Sigmoid colon (tissue), 7 donors: ENCODE results near the gene IL1R2. TPM values are rescaled to one million over a fixed set of nuclear protein-coding genes. Genes with fewer than 3 reads are reported as not detected.

Experiments
- DNase-seq: peaks from one replicate; pipeline ENCODE4 v3.0.0-alpha.2; 2019
- H3K27ac ChIP-seq, 4 donors: fragments of 200-600 bp; sonication (generic); one replicate each; pipeline ENCODE4 v1.5.1; 2016 to 2019; ENCODE audit warnings: mild to moderate bottlenecking in 1 of 4
- H3K27me3 ChIP-seq, 3 donors: fragments of 200-600 bp; sonication (generic); one replicate each; pipeline ENCODE4 v1.5.1; 2019; ENCODE audit warnings: mild to moderate bottlenecking in 1 of 3
- H3K36me3 ChIP-seq, 4 donors: fragments of 200-600 bp; sonication (generic); one replicate each; pipeline ENCODE4 v1.5.1; 2016 to 2019
- H3K4me1 ChIP-seq, 4 donors: fragments of 200-600 bp; sonication (generic); one replicate each; pipeline ENCODE4 v1.5.1; 2017 to 2019
- H3K4me3 ChIP-seq, 4 donors: fragments of 200-600 bp; sonication (generic); one replicate each; pipeline ENCODE4 v1.5.1; 2017 to 2019; ENCODE audit warnings: mild to moderate bottlenecking in 2 of 4, moderate library complexity in 1 of 4
- H3K9me3 ChIP-seq, 4 donors: fragments of 200-600 bp in 3 of 4; sonication (generic) in 3 of 4; one replicate each; pipeline versions ENCODE4 v1.5.1 to v1.6.1; 2013 to 2019
- EP300 ChIP-seq, 4 donors: sonication (generic); formaldehyde crosslinking; IDR thresholded peaks; one replicate each; pipeline ENCODE4 v1.6.1; 2017; ENCODE audit warnings: antibody characterized with exemption in 4 of 4
- POLR2A ChIP-seq, 2 donors: fragments of 450-650 bp; IDR thresholded peaks; one replicate each; pipeline ENCODE4 v1.6.1; 2016; ENCODE audit warnings: antibody characterized with exemption in 2 of 2, mild to moderate bottlenecking in 2 of 2, moderate library complexity in 2 of 2
- POLR2AphosphoS5 ChIP-seq, 4 donors: sonication (generic); formaldehyde crosslinking; IDR thresholded peaks; one replicate each; pipeline ENCODE4 v1.6.1; 2017; ENCODE audit warnings: antibody characterized with exemption in 4 of 4
- WGBS, 2 donors: extraction: QIAGEN DNeasy Blood & Tissue Kit; methylation state at CpG; one replicate each; pipeline ENCODE4 v1.1.7; 2013; 5-methylcytosine and 5-hydroxymethylcytosine counted together
- intact Hi-C: fragments of 100-400 bp; cut with DNase I; formaldehyde crosslinking; loops from one replicate; pipeline ENCODE4 v1.15.1; 2023
- polyA plus RNA-seq, 3 donors: library from polyadenylated mRNA; stranded (reverse); fragments of 200-250 nt; gene quantifications; one replicate each; pipeline ENCODE4 v1.2.3, GENCODE V29; 2013
- total RNA-seq, 4 donors: library from RNA; depleted of rRNA; stranded (reverse); fragments of >200 nt; gene quantifications; one replicate each; pipeline ENCODE4 v1.1.0, GENCODE V29; 2016
- TF ChIP-seq, protein P1 (sequence below), 4 experiments: fragments of 450-650 bp in 3 of 4; fragments of 200-600 bp in 1 of 4; IDR thresholded peaks; one replicate each; pipeline ENCODE4 v1.5.1; 2016 to 2019; ENCODE audit warnings: antibody characterized with exemption in 4 of 4, mild to moderate bottlenecking in 3 of 4, moderate library complexity in 2 of 4
- donor health status: healthy with polysubstance abuse.
- donor health status: Bipolar disorder and iron deficiency.
- donor health status: healthy.

IL1R2 gene
- total and polyA plus RNA-seq, 7 donors = 3.0 to 26.4 (median 15.9) TPM

DNA sequence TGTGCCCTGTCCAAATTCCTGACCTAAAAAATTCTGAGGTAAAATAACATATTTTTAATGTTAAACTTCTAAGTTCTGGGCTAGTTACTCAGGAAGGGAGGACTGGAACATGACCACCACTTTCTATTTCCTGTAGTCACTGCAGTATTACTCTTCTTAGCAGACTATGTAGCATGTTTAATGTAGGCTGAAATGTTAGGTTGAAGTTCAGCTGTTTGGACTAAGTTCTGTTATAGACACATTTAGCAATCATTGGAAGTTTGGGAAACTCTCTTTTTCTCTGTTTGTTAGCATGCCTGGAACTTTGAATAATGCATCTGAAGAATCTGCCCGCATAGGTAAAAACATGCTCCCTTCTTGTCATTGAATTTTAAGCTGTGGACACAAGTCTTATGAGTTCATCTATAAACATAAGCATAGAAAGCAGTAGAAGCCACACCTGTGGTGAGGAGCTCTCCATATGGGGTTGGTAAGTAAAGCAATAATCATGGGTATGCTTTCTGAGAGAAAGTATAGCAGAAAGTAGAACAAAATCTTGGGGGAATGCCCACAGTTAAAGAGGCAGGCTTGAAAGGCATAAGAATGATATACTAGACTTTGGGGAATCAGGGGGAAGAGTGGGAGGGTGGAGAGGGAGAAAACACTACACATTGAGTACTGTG, 52.6 kb downstream of the IL1R2 start:
- intact Hi-C loops = no loop called here
- Histone ChIP-seq H3K27me3 (no peaks in the 10 kb centered on the region), H3K36me3 (no peaks in the 10 kb centered on the region), H3K4me3 (no peak overlapping the region), H3K27ac (no peak overlapping the region), H3K4me1 (peaks cover 0 to 15% (median 7%) of the 10 kb centered on the region in 4 donors), H3K9me3 (no peaks in the 10 kb centered on the region)
- no peak for TF ChIP-seq EP300 (IDR thresholded peaks at IDR 0.05)
- TF ChIP-seq, protein P1, sequence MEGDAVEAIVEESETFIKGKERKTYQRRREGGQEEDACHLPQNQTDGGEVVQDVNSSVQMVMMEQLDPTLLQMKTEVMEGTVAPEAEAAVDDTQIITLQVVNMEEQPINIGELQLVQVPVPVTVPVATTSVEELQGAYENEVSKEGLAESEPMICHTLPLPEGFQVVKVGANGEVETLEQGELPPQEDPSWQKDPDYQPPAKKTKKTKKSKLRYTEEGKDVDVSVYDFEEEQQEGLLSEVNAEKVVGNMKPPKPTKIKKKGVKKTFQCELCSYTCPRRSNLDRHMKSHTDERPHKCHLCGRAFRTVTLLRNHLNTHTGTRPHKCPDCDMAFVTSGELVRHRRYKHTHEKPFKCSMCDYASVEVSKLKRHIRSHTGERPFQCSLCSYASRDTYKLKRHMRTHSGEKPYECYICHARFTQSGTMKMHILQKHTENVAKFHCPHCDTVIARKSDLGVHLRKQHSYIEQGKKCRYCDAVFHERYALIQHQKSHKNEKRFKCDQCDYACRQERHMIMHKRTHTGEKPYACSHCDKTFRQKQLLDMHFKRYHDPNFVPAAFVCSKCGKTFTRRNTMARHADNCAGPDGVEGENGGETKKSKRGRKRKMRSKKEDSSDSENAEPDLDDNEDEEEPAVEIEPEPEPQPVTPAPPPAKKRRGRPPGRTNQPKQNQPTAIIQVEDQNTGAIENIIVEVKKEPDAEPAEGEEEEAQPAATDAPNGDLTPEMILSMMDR (IDR thresholded peaks at IDR 0.05) = no peak
- no peak for TF ChIP-seq POLR2A (IDR thresholded peaks at IDR 0.05)
- no peak for TF ChIP-seq POLR2AphosphoS5 (IDR thresholded peaks at IDR 0.05)
- WGBS, 2 donors = 89 to 96% methylated on average over 1 of the region's 1 CpG
- no peak for DNase-seq

DNA sequence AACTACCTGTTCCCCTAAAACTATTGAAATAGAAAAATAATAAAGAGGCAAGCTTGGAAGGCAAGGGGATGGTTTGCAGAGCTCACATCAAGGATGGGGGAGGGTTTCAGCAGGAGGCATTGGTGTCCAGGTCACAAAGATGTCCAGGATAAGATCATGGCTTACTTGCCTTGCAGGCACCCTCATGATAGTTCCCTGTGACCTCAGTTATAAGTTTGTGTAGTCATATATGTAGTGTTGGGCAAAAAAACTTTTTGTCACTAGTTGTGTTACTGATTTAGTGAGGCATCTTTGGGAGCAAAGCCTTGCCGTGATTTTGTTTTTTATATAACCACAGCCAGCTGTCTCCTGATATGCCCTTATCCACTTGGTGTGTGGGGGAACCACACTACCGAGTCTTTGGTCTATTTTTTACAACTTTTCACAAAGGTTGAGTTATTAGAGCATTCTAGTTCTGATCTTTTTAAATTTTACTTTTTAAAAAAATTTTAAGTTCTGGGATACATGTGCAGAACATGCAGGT, 53.3 kb downstream of the IL1R2 start:
- no peak for TF ChIP-seq POLR2AphosphoS5 (IDR thresholded peaks at IDR 0.05)
- no peak for TF ChIP-seq POLR2A (IDR thresholded peaks at IDR 0.05)
- TF ChIP-seq, protein P1 (IDR thresholded peaks at IDR 0.05) = no peak
- TF ChIP-seq EP300 (IDR thresholded peaks at IDR 0.05) = no peak
- Histone ChIP-seq H3K9me3 (no peaks in the 10 kb centered on the region), H3K4me1 (peaks cover 0 to 21% (median 14%) of the 10 kb centered on the region in 4 donors), H3K27ac (no peak overlapping the region), H3K27me3 (no peaks in the 10 kb centered on the region), H3K4me3 (no peak overlapping the region), H3K36me3 (no peaks in the 10 kb centered on the region)
- intact Hi-C loops = no loop called here
- DNase-seq = no peak
- 75 to 78% methylated on average over 2 of the region's 2 CpGs for WGBS, 2 donors

DNA sequence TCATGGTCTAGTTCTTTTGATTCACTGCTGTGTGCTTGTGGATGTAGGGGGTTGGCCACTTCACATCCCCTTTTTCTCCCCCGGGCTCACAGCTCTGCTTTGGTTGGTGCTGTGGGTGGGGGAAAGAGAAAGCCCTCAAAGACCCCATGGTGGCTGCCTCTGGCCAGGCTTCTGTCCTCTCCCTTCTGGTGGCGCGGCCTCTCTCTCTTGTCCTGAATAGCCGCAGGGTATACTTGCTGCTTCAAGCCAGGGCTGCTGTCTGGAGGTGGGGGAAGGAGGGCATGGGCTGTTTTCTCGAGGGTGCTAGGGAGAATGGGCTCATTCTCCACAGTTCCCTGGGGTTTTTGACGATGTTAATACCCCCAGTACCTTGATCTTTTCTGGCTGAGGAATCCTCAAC, 53.9 kb downstream of the IL1R2 start:
- WGBS, 2 donors = 88 to 91% methylated on average over 6 of the region's 6 CpGs
- DNase-seq = no peak

DNA sequence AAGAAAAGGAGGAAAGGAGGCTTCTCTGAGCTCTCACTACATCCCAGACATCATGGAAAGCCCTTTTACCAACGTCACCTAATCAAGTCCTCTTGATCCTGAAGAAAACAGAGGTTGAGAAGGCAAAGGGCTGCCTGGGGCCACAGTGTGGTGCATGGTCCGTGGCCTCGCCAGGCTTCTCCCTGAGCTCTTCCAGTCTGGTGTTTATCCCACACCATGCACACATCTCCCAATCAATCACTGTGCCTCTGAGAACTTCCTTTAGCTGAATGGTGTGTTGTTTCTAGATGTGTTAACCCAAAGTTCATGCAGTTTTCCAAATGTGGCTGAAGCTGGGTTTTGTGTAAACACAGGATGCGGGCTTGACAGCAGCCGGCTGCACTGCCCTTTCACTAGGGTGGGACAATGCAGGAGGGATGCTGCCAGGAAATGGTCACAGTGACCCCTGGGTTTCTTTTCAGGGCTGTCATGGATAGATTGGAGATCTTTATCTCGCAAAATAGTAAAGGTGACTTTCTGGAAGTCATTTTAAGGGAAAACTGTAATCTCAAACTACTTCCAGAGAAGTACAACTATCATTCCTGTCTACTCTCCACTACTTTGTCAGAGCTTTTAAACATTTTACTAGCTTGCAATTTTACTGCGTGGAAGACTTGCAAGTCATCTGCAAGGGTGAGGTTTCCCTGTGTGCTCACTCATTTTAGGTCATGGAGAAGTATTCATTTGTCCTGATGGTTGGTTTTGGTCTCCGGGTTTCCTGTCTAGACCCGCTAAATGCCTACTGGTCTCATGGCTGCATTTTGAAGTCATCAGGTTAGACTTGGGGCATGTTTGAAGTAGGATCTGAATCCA, 54.6 kb downstream of the IL1R2 start:
- Histone ChIP-seq H3K36me3 (no peaks in the 10 kb centered on the region), H3K4me3 (no peak overlapping the region), H3K27me3 (no peaks in the 10 kb centered on the region), H3K27ac (peak overlapping the region; percentile 1 to 61 (median 39)), H3K9me3 (no peaks in the 10 kb centered on the region), H3K4me1 (peaks cover 0 to 35% (median 27%) of the 10 kb centered on the region in 4 donors)
- TF ChIP-seq POLR2A (IDR thresholded peaks at IDR 0.05) (no peak), POLR2AphosphoS5 (IDR thresholded peaks at IDR 0.05) (peak in 1 of 4 donors; percentile 33), EP300 (IDR thresholded peaks at IDR 0.05) (no peak)
- TF ChIP-seq, protein P1 (IDR thresholded peaks at IDR 0.05) = no peak
- WGBS, 2 donors = 58 to 64% methylated on average over 9 of the region's 9 CpGs
- no peak for DNase-seq
- intact Hi-C loops = no loop called here

More for the DNA sequence above, 53.9 kb downstream of the IL1R2 start:
- TF ChIP-seq, protein P1 (IDR thresholded peaks at IDR 0.05) = no peak
- TF ChIP-seq POLR2AphosphoS5 (IDR thresholded peaks at IDR 0.05) (no peak), POLR2A (IDR thresholded peaks at IDR 0.05) (no peak), EP300 (IDR thresholded peaks at IDR 0.05) (no peak)
- Histone ChIP-seq H3K27ac (peak overlapping the region; percentile 1 to 61 (median 39)), H3K27me3 (no peaks in the 10 kb centered on the region), H3K4me3 (no peak overlapping the region), H3K36me3 (no peaks in the 10 kb centered on the region), H3K9me3 (no peaks in the 10 kb centered on the region), H3K4me1 (peaks cover 0 to 28% (median 20%) of the 10 kb centered on the region in 4 donors)
- intact Hi-C loops = no loop called here
